ENCODE data around the gene LURAP1L. TPM values are rescaled to one million over a fixed set of nuclear protein-coding genes. Genes with fewer than 3 reads are reported as not detected.

Gene LURAP1L
- total RNA-seq, 4 donors from 2014 or later: 1.5 to 15.6 (median 9.4) TPM

GRCh38 chr9:12818431-12819000 lies 43.7 kb downstream of the LURAP1L start:
- Histone ChIP-seq H3K9me3 (no peaks in the 10 kb centered on the region), H3K27ac (peak overlapping the region in 1 of 2 donors; percentile 34), H3K4me3 (no peak overlapping the region), H3K36me3 (no peaks in the 10 kb centered on the region), H3K27me3 (no peaks in the 10 kb centered on the region), H3K4me1 (no peaks in the 10 kb centered on the region)
- no peak for DNase-seq
- intact Hi-C loops (cut with DNase I; ENCODE audit: low total_unique reads): no loop called here
- TF ChIP-seq CTCF (IDR thresholded peaks at IDR 0.05): no peak
- TF ChIP-seq POLR2A (IDR thresholded peaks at IDR 0.05): no peak

GRCh38 chr9:12819436-12820185 lies 44.8 kb downstream of the LURAP1L start:
- intact Hi-C loops (cut with DNase I; ENCODE audit: low total_unique reads): no loop called here
- Histone ChIP-seq H3K27ac (no peak overlapping the region), H3K36me3 (no peaks in the 10 kb centered on the region), H3K9me3 (no peaks in the 10 kb centered on the region), H3K27me3 (no peaks in the 10 kb centered on the region), H3K4me3 (no peak overlapping the region), H3K4me1 (no peaks in the 10 kb centered on the region)
- no peak for TF ChIP-seq POLR2A (IDR thresholded peaks at IDR 0.05)
- TF ChIP-seq CTCF (IDR thresholded peaks at IDR 0.05): peak in 2 of 4 experiments; percentile 12 to 17
- DNase-seq: no peak

- no peak for DNase-seq
- Histone ChIP-seq H3K4me3 (no peak overlapping the region), H3K36me3 (no peaks in the 10 kb centered on the region), H3K9me3 (no peaks in the 10 kb centered on the region), H3K27ac (no peak overlapping the region), H3K27me3 (no peaks in the 10 kb centered on the region), H3K4me1 (no peaks in the 10 kb centered on the region)
- intact Hi-C loops (cut with DNase I; ENCODE audit: low total_unique reads): no loop called here
- TF ChIP-seq CTCF (IDR thresholded peaks at IDR 0.05): no peak
- no peak for TF ChIP-seq POLR2A (IDR thresholded peaks at IDR 0.05)
These were observed 47.3 kb downstream of the LURAP1L start for GRCh38 chr9:12822111-12822510.

- Histone ChIP-seq H3K27me3 (no peaks in the 10 kb centered on the region), H3K27ac (peak overlapping the region in 1 of 2 donors; percentile 26), H3K4me1 (no peaks in the 10 kb centered on the region), H3K4me3 (no peak overlapping the region), H3K36me3 (no peaks in the 10 kb centered on the region), H3K9me3 (no peaks in the 10 kb centered on the region)
- DNase-seq: no peak
- TF ChIP-seq POLR2A (IDR thresholded peaks at IDR 0.05): no peak
- no peak for TF ChIP-seq CTCF (IDR thresholded peaks at IDR 0.05)
- intact Hi-C loops (cut with DNase I; ENCODE audit: low total_unique reads): no loop called here
These were observed 52.2 kb downstream of the LURAP1L start for GRCh38 chr9:12826924-12827565.

GRCh38 chr9:12833701-12834100 lies 58.9 kb downstream of the LURAP1L start:
- H3K27ac ChIP-seq: no peak overlapping the region

More at GRCh38 chr9:12833701-12834100, 58.9 kb downstream of the LURAP1L start:
- Histone ChIP-seq H3K27me3 (no peaks in the 10 kb centered on the region), H3K9me3 (no peaks in the 10 kb centered on the region), H3K4me3 (no peak overlapping the region), H3K36me3 (no peaks in the 10 kb centered on the region), H3K4me1 (no peaks in the 10 kb centered on the region)
- intact Hi-C loops (cut with DNase I; ENCODE audit: low total_unique reads): no loop called here
- no peak for TF ChIP-seq CTCF (IDR thresholded peaks at IDR 0.05)
- TF ChIP-seq POLR2A (IDR thresholded peaks at IDR 0.05): no peak
- DNase-seq: no peak
